Measurements from ENCODE around the gene MFN2.

- TF ChIP-seq POLR2A (IDR thresholded peaks at IDR 0.05) (no peak), CTCF (IDR thresholded peaks at IDR 0.05) (no peak)
Observed at GRCh38 chr1:11960276-11960675, 20.0 kb upstream of the MFN2 start.
